Loucy (cell line): ENCODE data around the gene ZFAND3.

Experiments
- H2AFZ ChIP-seq: fragments of 200-600 bp; sonication (generic); 2 replicates; pipeline ENCODE4 v1.6.0; 2016; ENCODE audit warnings: antibody characterized with exemption, mild to moderate bottlenecking, low read length, moderate library complexity
- H3F3A ChIP-seq: fragments of 200-600 bp; 2 replicates; pipeline ENCODE4 v1.6.0; 2016; ENCODE audit warnings: antibody characterized with exemption, low read depth, mild to moderate bottlenecking
- H3K27me3 ChIP-seq: fragments of 200-600 bp; sonication (generic); 2 replicates; pipeline ENCODE4 v1.6.1; 2014; ENCODE audit warnings: low read length, mild to moderate bottlenecking; ENCODE audit not compliant: insufficient read depth, poor library complexity, severe bottlenecking
- H3K36me3 ChIP-seq: fragments of 200-600 bp; sonication (generic); 2 replicates; pipeline ENCODE4 v1.6.1; 2016; ENCODE audit warnings: low read length; ENCODE audit not compliant: insufficient read depth
- H3K4me1 ChIP-seq: fragments of 200-600 bp; sonication (generic); 2 replicates; pipeline ENCODE4 v1.5.1; 2014; ENCODE audit warnings: low read length, mild to moderate bottlenecking; ENCODE audit not compliant: insufficient read depth, poor library complexity, severe bottlenecking
- H3K4me2 ChIP-seq: fragments of 200-600 bp; sonication (generic); 2 replicates; pipeline ENCODE4 v1.6.0; 2014; ENCODE audit warnings: antibody characterized with exemption, low read length, low read depth, mild to moderate bottlenecking; ENCODE audit not compliant: poor library complexity, severe bottlenecking
- H3K4me3 ChIP-seq: fragments of 200-600 bp; sonication (generic); 2 replicates; pipeline ENCODE4 v1.5.1; 2014; ENCODE audit warnings: low read length, mild to moderate bottlenecking, mixed read lengths; ENCODE audit not compliant: poor library complexity, severe bottlenecking
- H3K79me2 ChIP-seq: fragments of 200-600 bp; sonication (generic); 2 replicates; pipeline ENCODE4 v1.6.1; 2014; ENCODE audit warnings: low read length; ENCODE audit not compliant: insufficient read depth
- H3K9ac ChIP-seq: fragments of 200-600 bp; sonication (generic); 2 replicates; pipeline ENCODE4 v1.6.0; 2014; ENCODE audit warnings: mild to moderate bottlenecking, low read depth, low read length, moderate library complexity; ENCODE audit not compliant: poor library complexity, severe bottlenecking
- H3K9me2 ChIP-seq: fragments of 200-600 bp; sonication (generic); replicated peaks from 2 replicates; pipeline ENCODE4 v1.6.1; 2016; ENCODE audit warnings: low read depth, low read length, mixed read lengths
- H3K9me3 ChIP-seq: fragments of 200-600 bp; sonication (generic); 2 replicates; pipeline ENCODE4 v1.6.1; 2014; ENCODE audit warnings: mild to moderate bottlenecking, antibody characterized with exemption, low read length, low read depth; ENCODE audit not compliant: insufficient read depth
- H4K20me1 ChIP-seq: fragments of 200-600 bp; sonication (generic); 2 replicates; pipeline ENCODE4 v1.6.0; 2014; ENCODE audit warnings: antibody characterized with exemption, low read length, mild to moderate bottlenecking; ENCODE audit not compliant: insufficient read depth, poor library complexity, severe bottlenecking
- EZH2phosphoT487 ChIP-seq: fragments of 200-600 bp; IDR thresholded peaks from 2 replicates; pipeline ENCODE4 v1.6.1; 2018; ENCODE audit warnings: antibody characterized with exemption, mild to moderate bottlenecking, moderate library complexity, borderline replicate concordance
- TF ChIP-seq, protein P1 (sequence below): fragments of 200-600 bp; sonication (generic); conservative IDR thresholded peaks from 2 replicates; pipeline ENCODE4 v1.5.1; 2014; ENCODE audit warnings: mild to moderate bottlenecking, antibody characterized with exemption, low read length

The ZFAND3 gene

DNA sequence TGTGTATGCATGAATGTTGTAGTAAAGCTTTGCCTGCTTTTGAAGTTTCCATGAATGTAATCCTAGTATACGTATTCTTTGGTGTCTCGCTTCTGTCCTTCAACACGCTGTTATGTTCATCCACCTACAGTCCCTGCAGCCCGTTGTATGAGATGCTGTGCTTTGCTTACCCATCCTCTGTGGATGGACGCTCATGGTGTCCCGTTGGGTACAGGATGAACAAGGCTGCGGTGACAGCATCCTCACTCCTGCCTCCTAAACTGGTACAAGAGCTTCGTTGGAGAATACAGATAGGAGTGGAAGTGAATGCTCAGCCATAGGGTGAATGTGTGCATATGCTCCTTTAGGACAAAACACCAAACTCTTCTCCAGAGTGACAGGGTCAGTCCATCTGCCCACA lies 366.2 kb downstream of the ZFAND3 start:
- H2AFZ ChIP-seq = no peak overlapping the region

DNA sequence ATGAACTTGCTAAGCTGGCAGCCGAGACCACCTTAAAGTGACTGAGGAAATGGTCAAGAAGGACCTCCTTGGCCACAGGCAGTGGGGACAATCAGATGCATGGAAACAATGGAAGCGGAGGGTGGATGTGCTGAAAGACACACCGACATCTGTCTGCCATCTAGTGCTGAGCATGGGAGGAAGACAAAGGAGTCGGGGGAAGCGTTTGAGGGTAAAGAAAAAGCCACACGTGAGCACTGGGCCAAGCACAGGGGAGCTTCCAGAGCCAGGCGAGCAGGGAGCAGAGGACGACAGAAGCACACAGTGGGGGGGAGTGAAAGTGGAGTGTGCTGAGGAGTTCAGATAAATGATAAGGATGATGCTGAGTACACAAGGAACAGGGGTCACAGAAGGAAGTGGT lies 367.8 kb downstream of the ZFAND3 start:
- TF ChIP-seq, protein P1, sequence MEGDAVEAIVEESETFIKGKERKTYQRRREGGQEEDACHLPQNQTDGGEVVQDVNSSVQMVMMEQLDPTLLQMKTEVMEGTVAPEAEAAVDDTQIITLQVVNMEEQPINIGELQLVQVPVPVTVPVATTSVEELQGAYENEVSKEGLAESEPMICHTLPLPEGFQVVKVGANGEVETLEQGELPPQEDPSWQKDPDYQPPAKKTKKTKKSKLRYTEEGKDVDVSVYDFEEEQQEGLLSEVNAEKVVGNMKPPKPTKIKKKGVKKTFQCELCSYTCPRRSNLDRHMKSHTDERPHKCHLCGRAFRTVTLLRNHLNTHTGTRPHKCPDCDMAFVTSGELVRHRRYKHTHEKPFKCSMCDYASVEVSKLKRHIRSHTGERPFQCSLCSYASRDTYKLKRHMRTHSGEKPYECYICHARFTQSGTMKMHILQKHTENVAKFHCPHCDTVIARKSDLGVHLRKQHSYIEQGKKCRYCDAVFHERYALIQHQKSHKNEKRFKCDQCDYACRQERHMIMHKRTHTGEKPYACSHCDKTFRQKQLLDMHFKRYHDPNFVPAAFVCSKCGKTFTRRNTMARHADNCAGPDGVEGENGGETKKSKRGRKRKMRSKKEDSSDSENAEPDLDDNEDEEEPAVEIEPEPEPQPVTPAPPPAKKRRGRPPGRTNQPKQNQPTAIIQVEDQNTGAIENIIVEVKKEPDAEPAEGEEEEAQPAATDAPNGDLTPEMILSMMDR = no peak
- no peak for TF ChIP-seq EZH2phosphoT487
- Histone ChIP-seq H3K36me3 (no peaks in the 10 kb centered on the region), H4K20me1 (no peaks in the 10 kb centered on the region), H3K27me3 (no peaks in the 10 kb centered on the region), H3K9me2 (no peaks in the 10 kb centered on the region), H3K4me3 (no peak overlapping the region), H3F3A (no peaks in the 10 kb centered on the region), H3K9me3 (no peaks in the 10 kb centered on the region), H2AFZ (no peak overlapping the region), H3K4me2 (no peak overlapping the region), H3K9ac (no peak overlapping the region), H3K4me1 (no peaks in the 10 kb centered on the region), H3K79me2 (no peaks in the 10 kb centered on the region)

More for the DNA sequence above, 366.2 kb downstream of the ZFAND3 start:
- H3F3A ChIP-seq = no peaks in the 10 kb centered on the region
- H3K9me3 ChIP-seq = no peaks in the 10 kb centered on the region
- H3K27me3 ChIP-seq = no peaks in the 10 kb centered on the region
- H3K4me1 ChIP-seq = no peaks in the 10 kb centered on the region
- H3K36me3 ChIP-seq = no peaks in the 10 kb centered on the region
- H3K9ac ChIP-seq = no peak overlapping the region
- no peak overlapping the region for H3K4me3 ChIP-seq
- no peaks in the 10 kb centered on the region for H4K20me1 ChIP-seq
- TF ChIP-seq, protein P1 = no peak
- no peak for TF ChIP-seq EZH2phosphoT487
- H3K4me2 ChIP-seq = no peak overlapping the region
- no peaks in the 10 kb centered on the region for H3K79me2 ChIP-seq
- H3K9me2 ChIP-seq = no peaks in the 10 kb centered on the region

DNA sequence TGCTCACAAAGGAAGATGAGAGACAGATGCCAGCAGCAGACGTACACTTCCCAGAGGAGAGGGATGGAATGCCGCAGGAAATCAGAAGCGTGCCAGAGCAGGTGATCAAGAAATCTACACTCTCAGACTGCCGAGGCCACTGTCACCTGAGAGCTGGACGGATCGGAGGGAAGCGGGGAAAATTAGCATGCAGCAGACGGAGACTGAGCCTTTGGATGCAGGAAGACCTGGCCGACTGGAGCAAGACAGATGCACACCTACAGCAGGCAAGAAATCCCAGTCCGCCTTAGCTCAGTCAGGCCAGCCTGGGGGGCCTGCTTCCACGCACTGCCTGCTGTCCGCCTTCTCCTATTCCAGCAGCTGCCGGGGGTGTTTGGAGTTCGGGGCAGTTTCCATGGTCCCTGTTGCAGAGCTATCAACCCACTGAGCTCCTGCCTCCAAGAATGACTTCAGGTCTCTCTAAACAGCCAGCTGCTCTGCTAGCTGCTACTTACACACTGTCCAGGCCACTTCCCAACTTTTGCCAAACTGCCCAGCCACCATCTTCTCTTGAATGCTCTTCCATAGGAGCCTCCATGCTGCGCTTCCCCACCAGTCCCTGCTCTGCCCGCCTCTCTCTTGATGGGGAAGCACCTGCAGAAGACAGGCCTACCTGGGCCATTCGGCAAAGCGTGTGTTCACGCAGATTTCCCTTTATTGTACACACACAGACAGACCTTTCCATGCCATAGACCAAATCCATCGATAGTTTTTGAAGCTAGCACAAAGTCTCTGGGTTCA lies 368.5 kb downstream of the ZFAND3 start:
- Histone ChIP-seq H4K20me1 (no peaks in the 10 kb centered on the region), H3K4me1 (no peaks in the 10 kb centered on the region), H3K9ac (no peak overlapping the region), H3K9me3 (no peaks in the 10 kb centered on the region), H2AFZ (no peak overlapping the region), H3K4me3 (no peak overlapping the region), H3K36me3 (no peaks in the 10 kb centered on the region), H3F3A (no peaks in the 10 kb centered on the region), H3K27me3 (no peaks in the 10 kb centered on the region), H3K79me2 (no peaks in the 10 kb centered on the region), H3K4me2 (no peak overlapping the region), H3K9me2 (no peaks in the 10 kb centered on the region)
- TF ChIP-seq EZH2phosphoT487 = no peak
- TF ChIP-seq, protein P1 = no peak
